B cell (primary cell): ENCODE results near the gene SDK1. TPM values are rescaled to one million over a fixed set of nuclear protein-coding genes. Genes with fewer than 3 reads are reported as not detected.

Experiments
- ATAC-seq: fragments of 200-7000 bp; cut with Tn5 transposase; one replicate; pipeline ENCODE4 v1.10.0; 2021; ENCODE audit warnings: low read depth, mild to moderate bottlenecking, moderate number of reproducible peaks, moderate library complexity
- CTCF ChIA-PET: fragments of 350-600 bp; sonication (Branson Sonifier 250); formaldehyde crosslinking; loops from one replicate; lab custom pipeline; 2021; ENCODE audit warnings: antibody characterized with exemption, inconsistent platforms; lab: Charles Lee
- POLR2A ChIA-PET: fragments of 350-600 bp; sonication (Branson Sonifier 250); formaldehyde crosslinking; loops from one replicate; lab custom pipeline; 2021; ENCODE audit warnings: antibody characterized with exemption; lab: Charles Lee
- DNase-seq: peaks from one replicate; pipeline ENCODE4 v3.0.0; 2013
- H2AFZ ChIP-seq: 2 replicates; pipeline ENCODE4 v1.6.1; 2012; ENCODE audit warnings: mild to moderate bottlenecking, low read depth, low read length; ENCODE audit not compliant: insufficient read depth, poor library complexity, severe bottlenecking
- H3K27ac ChIP-seq, 2 donors: 1 replicate in 1 of 2; 2 replicates in 1 of 2; pipeline ENCODE4 v1.5.1; 2012 to 2013; ENCODE audit warnings: low read length in 2 of 2, mild to moderate bottlenecking in 2 of 2, moderate library complexity in 1 of 2
- H3K27me3 ChIP-seq, 4 experiments: fragments of 200-600 bp in 1 of 4; sonication (generic) in 1 of 4; replicated peaks in 1 of 4; 1 replicate in 2 of 4; 2 replicates in 2 of 4; pipeline versions ENCODE4 v1.6.1 to v1.7.0; 2013 to 2016; ENCODE audit warnings: low read length in 3 of 4, mild to moderate bottlenecking in 2 of 4, mixed read lengths in 1 of 4, moderate library complexity in 1 of 4; ENCODE audit not compliant: insufficient read depth in 4 of 4, control insufficient read depth in 3 of 4; ENCODE audit errors: control extremely low read depth in 1 of 4
- H3K36me3 ChIP-seq, 2 experiments: replicated peaks in 1 of 2; 1 replicate in 1 of 2; 2 replicates in 1 of 2; pipeline versions ENCODE4 v1.6.1 to v1.7.1; 2013; ENCODE audit warnings: low read length in 1 of 2; ENCODE audit not compliant: insufficient read depth in 2 of 2, control insufficient read depth in 1 of 2; ENCODE audit errors: control extremely low read depth in 1 of 2, extremely low read depth in 1 of 2
- H3K4me1 ChIP-seq, 2 donors: fragments of 200-600 bp in 1 of 2; sonication (generic) in 1 of 2; 1 replicate in 1 of 2; 2 replicates in 1 of 2; pipeline versions ENCODE4 v1.5.1 to v1.6.1; 2013 to 2017; ENCODE audit warnings: low read length in 2 of 2; ENCODE audit not compliant: control insufficient read depth in 2 of 2, insufficient read depth in 2 of 2
- H3K4me2 ChIP-seq: replicated peaks from 2 replicates; pipeline ENCODE3; 2012; ENCODE audit warnings: mild to moderate bottlenecking, low read depth, low read length; ENCODE audit not compliant: poor library complexity, severe bottlenecking
- H3K4me3 ChIP-seq, 5 experiments: fragments of 200-600 bp in 1 of 5; sonication (generic) in 1 of 5; 1 replicate in 3 of 5; 2 replicates in 2 of 5; pipeline versions ENCODE4 v1.5.1 to v1.7.0; 2011 to 2016; ENCODE audit warnings: low read length in 4 of 5, mild to moderate bottlenecking in 4 of 5, low read depth in 2 of 5, control low read depth in 1 of 5, moderate library complexity in 1 of 5; ENCODE audit not compliant: insufficient read depth in 1 of 5; ENCODE audit errors: control extremely low read depth in 1 of 5, extremely low read depth in 1 of 5
- H3K79me2 ChIP-seq: fragments of 200-600 bp; sonication (generic); one replicate; pipeline ENCODE4 v1.6.0; 2016; ENCODE audit warnings: low read length; ENCODE audit not compliant: control insufficient read depth, insufficient read depth
- H3K9ac ChIP-seq: fragments of 200-600 bp; sonication (generic); 2 replicates; pipeline ENCODE4 v1.6.1; 2017; ENCODE audit warnings: mild to moderate bottlenecking, low read length, moderate library complexity
- H3K9me3 ChIP-seq, 3 donors: one replicate each; pipeline versions ENCODE4 v1.6.1 to v1.7.1; 2013; ENCODE audit warnings: low read length in 2 of 3; ENCODE audit not compliant: control insufficient read depth in 2 of 3, insufficient read depth in 1 of 3; ENCODE audit errors: control extremely low read depth in 1 of 3
- H4K20me1 ChIP-seq: 2 replicates; pipeline ENCODE4 v1.6.0; 2012; ENCODE audit warnings: mild to moderate bottlenecking, low read length; ENCODE audit not compliant: insufficient read depth, control insufficient read depth, poor library complexity, severe bottlenecking
- H3K27ac Mint-ChIP-seq: one replicate; pipeline ENCODE4 v1.8.0; 2021; ENCODE audit warnings: mixed read lengths
- H3K27me3 Mint-ChIP-seq: one replicate; pipeline ENCODE4 v1.8.0; 2021; ENCODE audit warnings: mixed read lengths
- H3K4me1 Mint-ChIP-seq: one replicate; pipeline ENCODE4 v1.8.0; 2021; ENCODE audit warnings: mixed read lengths
- H3K4me3 Mint-ChIP-seq: one replicate; pipeline ENCODE4 v1.8.0; 2021; ENCODE audit warnings: mixed read lengths
- H3K9me3 Mint-ChIP-seq: one replicate; pipeline ENCODE4 v1.8.0; 2022; ENCODE audit warnings: mixed read lengths; ENCODE audit not compliant: insufficient read depth
- EZH2 ChIP-seq: IDR thresholded peaks from 2 replicates; pipeline ENCODE4 v1.6.1; 2012; ENCODE audit warnings: borderline replicate concordance, low read depth, mild to moderate bottlenecking, moderate library complexity, low read length; ENCODE audit not compliant: insufficient read depth, poor library complexity, severe bottlenecking
- WGBS: methylation state at CpG from one replicate; pipeline ENCODE4 v1.1.5; 2013; ENCODE audit warnings: missing lambda C conversion rate; ENCODE audit not compliant: insufficient coverage; 5-methylcytosine and 5-hydroxymethylcytosine counted together
- intact Hi-C: fragments of 100-400 bp; cut with micrococcal nuclease; formaldehyde crosslinking; loops from one replicate; pipeline ENCODE4 v1.10.0; 2022
- polyA plus RNA-seq: library from polyadenylated mRNA; depleted of rRNA; stranded (reverse); fragments of >200 nt; gene quantifications from 2 replicates; pipeline ENCODE4 v1.2.3, GENCODE V29; 2012
- total RNA-seq, 2 donors: library from RNA; stranded (reverse); fragments of 120-200 nt in 1 of 2; gene quantifications; 1 replicate in 1 of 2; 2 replicates in 1 of 2; pipeline versions ENCODE4 v1.2.3 to v1.2.4, GENCODE V29; 2013 to 2022
- TF ChIP-seq, protein P1 (sequence below): fragments of 200-600 bp; IDR thresholded peaks from one replicate; pipeline ENCODE4 v1.8.0; 2022; ENCODE audit warnings: antibody characterized with exemption, mild to moderate bottlenecking

Gene SDK1
- total and polyA plus RNA-seq, 2 donors (not counting 1 experiment from before 2014, with no cell fraction given) = 0.73 to 2.0 TPM

DNA sequence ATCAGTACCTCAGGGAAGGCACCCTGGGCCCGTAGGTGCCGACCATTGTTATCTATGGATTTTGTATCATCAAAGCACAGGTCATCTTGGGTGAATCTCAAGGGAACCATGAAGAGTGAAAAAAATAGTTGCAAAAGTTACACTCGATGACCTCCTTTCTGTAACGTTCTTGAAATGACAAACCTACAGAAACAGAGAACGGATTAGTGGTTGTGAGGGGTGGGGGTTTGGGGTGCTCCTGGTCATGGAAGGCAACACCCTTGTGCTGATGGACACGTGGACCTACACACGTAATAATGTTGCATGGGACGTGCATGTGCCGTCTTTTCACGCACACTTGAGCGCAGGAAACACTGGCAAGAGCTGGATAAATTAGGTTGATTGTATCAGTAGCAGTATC, 655.9 kb downstream of the SDK1 start:
- Histone ChIP-seq H4K20me1 (no peaks in the 10 kb centered on the region), H3K9me3 (peaks cover 0 to 5% (median 0%) of the 10 kb centered on the region in 3 donors), H2AFZ (no peak overlapping the region), H3K27ac (no peak overlapping the region), H3K36me3 (no peaks in the 10 kb centered on the region), H3K79me2 (no peaks in the 10 kb centered on the region), H3K4me1 (peaks cover 4 to 38% of the 10 kb centered on the region in 2 donors), H3K4me3 (no peak overlapping the region), H3K4me2 (peak overlapping the region; percentile 31), H3K27me3 (peaks cover 0 to 3% (median 0%) of the 10 kb centered on the region in 4 experiments), H3K9ac (no peak overlapping the region)
- intact Hi-C loops = loop anchor here (5.0 kb wide), 1 partner anchor 60 kb away; no protein-coding TSS in a partner anchor
- DNase-seq (no peak), ATAC-seq (no peak)
- Mint-ChIP-seq H3K27me3 (peaks cover 15% of the 10 kb centered on the region), H3K27ac (peak overlapping the region; percentile 32), H3K9me3 (peaks cover 5% of the 10 kb centered on the region), H3K4me3 (peak overlapping the region; percentile 19), H3K4me1 (peaks cover 33% of the 10 kb centered on the region)
- TF ChIP-seq EZH2 = no peak
- TF ChIP-seq, protein P1, sequence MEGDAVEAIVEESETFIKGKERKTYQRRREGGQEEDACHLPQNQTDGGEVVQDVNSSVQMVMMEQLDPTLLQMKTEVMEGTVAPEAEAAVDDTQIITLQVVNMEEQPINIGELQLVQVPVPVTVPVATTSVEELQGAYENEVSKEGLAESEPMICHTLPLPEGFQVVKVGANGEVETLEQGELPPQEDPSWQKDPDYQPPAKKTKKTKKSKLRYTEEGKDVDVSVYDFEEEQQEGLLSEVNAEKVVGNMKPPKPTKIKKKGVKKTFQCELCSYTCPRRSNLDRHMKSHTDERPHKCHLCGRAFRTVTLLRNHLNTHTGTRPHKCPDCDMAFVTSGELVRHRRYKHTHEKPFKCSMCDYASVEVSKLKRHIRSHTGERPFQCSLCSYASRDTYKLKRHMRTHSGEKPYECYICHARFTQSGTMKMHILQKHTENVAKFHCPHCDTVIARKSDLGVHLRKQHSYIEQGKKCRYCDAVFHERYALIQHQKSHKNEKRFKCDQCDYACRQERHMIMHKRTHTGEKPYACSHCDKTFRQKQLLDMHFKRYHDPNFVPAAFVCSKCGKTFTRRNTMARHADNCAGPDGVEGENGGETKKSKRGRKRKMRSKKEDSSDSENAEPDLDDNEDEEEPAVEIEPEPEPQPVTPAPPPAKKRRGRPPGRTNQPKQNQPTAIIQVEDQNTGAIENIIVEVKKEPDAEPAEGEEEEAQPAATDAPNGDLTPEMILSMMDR = no peak
- CTCF ChIA-PET = no interaction called here
- 67% methylated on average over 11 of the region's 11 CpGs for WGBS
- POLR2A ChIA-PET = no interaction called here

DNA sequence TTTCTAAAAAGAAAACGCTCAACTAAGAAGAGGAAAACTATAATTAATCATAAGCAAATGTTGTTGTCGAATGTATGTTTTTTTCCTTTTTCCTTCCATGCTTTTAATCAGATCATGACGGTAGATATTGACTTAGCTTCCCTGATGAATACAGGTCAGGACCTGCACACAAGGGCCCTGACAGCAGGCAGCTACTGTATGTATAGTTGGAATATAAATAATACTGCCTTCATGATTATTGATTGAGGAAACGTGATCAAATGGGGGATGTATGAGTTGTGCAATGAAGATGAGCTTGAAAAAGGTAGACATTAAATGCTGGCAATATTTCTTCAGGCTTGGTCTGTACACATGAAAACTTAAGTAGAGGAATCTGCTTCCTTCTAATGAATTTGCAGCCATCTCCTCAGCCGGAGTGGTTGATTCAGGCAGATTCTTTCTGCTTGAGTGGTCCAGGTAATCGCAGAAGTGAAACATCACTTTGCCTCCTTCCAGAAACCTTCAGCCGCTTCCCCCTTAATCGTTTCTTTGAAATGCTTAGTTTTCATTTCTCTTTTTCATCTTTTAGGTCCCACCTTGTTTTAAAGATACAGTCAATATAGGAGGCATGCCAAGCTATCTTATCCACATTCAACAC, 656.5 kb downstream of the SDK1 start:
- H3K4me2 ChIP-seq = no peak overlapping the region
- Mint-ChIP-seq H3K9me3 (peaks cover 6% of the 10 kb centered on the region), H3K27me3 (peaks cover 16% of the 10 kb centered on the region), H3K4me1 (peaks cover 33% of the 10 kb centered on the region), H3K27ac (peak overlapping the region; percentile 2), H3K4me3 (peak overlapping the region; percentile 57)
- H3K4me1 ChIP-seq = peaks cover 4 to 38% of the 10 kb centered on the region in 2 donors
- DNase-seq = peak; percentile 63
- H3K9ac ChIP-seq = no peak overlapping the region
- ChIA-PET CTCF (no interaction called here), POLR2A (no interaction called here)
- no peak overlapping the region for H3K4me3 ChIP-seq
- H4K20me1 ChIP-seq = no peaks in the 10 kb centered on the region
- no peaks in the 10 kb centered on the region for H3K36me3 ChIP-seq
- TF ChIP-seq, protein P1 = no peak
- H3K27ac ChIP-seq = no peak overlapping the region
- ATAC-seq = peak; percentile 37
- H3K79me2 ChIP-seq = no peaks in the 10 kb centered on the region
- intact Hi-C loops = loop anchor here (5.0 kb wide), 1 partner anchor 60 kb away; no protein-coding TSS in a partner anchor
- WGBS = 67% methylated on average over 2 of the region's 8 CpGs
- no peak overlapping the region for H2AFZ ChIP-seq
- peaks cover 0 to 3% (median 0%) of the 10 kb centered on the region in 4 experiments for H3K27me3 ChIP-seq
- peaks cover 0 to 11% (median 0%) of the 10 kb centered on the region in 3 donors for H3K9me3 ChIP-seq
